GM23248 (cell line): Measurements from ENCODE around the gene SLC48A1.

Source experiments
- EZH2 ChIP-seq: fragments of 200-600 bp; sonication (generic); IDR thresholded peaks from 2 replicates; pipeline ENCODE4 v1.6.1; 2018; ENCODE audit warnings: antibody characterized with exemption, mild to moderate bottlenecking; ENCODE audit not compliant: insufficient read depth, poor library complexity, severe bottlenecking
- EZH2phosphoT487 ChIP-seq: fragments of 200-600 bp; sonication (generic); IDR thresholded peaks from 2 replicates; pipeline ENCODE4 v1.6.1; 2018; ENCODE audit warnings: antibody characterized with exemption, moderate library complexity, mild to moderate bottlenecking, low read depth; ENCODE audit not compliant: insufficient read depth

DNA sequence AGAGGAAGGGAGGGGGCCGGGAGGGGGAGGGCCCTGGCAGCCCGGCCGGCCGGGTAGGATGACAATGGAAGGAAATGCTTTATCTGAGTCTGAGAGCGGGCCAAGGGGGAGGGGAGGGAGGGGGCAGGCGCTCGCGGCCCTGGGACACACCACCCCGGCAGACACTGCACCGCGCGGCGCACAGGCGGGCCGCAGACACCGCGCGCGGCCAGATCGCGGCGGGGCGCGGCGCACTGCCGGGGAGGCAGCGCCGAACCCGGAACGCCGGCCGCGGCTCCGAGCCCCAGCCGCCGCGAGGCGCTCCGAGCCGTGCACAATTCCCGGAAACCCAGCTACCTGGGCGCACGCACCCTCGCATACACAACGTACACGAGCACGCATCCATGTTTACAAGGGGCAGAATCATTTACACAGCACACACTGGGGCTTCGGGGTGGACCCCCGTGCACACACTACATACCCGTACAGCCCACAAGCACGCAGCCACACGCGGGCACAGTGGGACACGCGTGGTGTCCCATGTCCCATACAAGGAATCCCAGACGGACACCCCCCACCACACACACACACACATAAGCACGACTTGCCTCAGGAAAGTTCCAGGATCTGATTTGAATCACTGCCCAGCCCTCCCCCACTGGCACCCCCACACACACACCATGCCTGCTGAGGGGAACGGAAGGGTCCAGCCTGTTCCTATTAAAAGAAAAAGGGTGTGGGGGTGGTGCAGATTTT is 47.0 kb downstream of the SLC48A1 start, which contains the start of gene HDAC7:
- no peak for TF ChIP-seq EZH2
- TF ChIP-seq EZH2phosphoT487: no peak
